ENCODE data around the gene KLHL29. TPM values are rescaled to one million over a fixed set of nuclear protein-coding genes. Genes with fewer than 3 reads are reported as not detected.

KLHL29 gene
- polyA plus RNA-seq, 1 donor from 2014 or later: 42.4 TPM

DNA sequence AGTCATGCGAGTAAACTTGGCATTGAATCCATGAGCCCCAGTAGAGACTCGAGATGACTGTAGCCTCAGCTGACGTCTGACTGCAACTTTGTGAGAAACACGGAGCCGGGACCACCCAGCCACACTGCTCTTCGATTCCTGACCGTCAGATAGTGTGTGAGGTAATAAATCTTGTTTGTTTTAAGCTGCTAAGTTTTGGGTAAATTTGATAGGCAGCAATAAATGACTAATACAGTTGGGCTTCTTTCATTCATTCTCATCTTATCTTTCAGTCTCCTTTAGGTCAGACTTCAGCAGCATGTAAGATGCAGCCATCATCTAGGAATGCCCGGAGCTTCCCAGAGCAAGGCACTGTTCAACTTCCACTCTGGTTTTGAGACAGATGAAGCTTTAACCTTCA is 8.0 kb upstream of the KLHL29 start:
- H3K27me3 ChIP-seq (ENCODE audit: insufficient read depth, low read depth, low read length): no peaks in the 10 kb centered on the region
- H3K79me2 ChIP-seq (replicated peaks; ENCODE audit: insufficient read depth, low read length): no peaks in the 10 kb centered on the region
- TF ChIP-seq TAF1 (IDR thresholded peaks at IDR 0.05; ENCODE audit: low read depth): no peak
- no peak for TF ChIP-seq POLR2AphosphoS5 (IDR thresholded peaks at IDR 0.05)
- TF ChIP-seq, protein P1, sequence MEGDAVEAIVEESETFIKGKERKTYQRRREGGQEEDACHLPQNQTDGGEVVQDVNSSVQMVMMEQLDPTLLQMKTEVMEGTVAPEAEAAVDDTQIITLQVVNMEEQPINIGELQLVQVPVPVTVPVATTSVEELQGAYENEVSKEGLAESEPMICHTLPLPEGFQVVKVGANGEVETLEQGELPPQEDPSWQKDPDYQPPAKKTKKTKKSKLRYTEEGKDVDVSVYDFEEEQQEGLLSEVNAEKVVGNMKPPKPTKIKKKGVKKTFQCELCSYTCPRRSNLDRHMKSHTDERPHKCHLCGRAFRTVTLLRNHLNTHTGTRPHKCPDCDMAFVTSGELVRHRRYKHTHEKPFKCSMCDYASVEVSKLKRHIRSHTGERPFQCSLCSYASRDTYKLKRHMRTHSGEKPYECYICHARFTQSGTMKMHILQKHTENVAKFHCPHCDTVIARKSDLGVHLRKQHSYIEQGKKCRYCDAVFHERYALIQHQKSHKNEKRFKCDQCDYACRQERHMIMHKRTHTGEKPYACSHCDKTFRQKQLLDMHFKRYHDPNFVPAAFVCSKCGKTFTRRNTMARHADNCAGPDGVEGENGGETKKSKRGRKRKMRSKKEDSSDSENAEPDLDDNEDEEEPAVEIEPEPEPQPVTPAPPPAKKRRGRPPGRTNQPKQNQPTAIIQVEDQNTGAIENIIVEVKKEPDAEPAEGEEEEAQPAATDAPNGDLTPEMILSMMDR (IDR thresholded peaks at IDR 0.05; ENCODE audit: poor library complexity, severe bottlenecking): no peak
- TF ChIP-seq EZH2 (IDR thresholded peaks at IDR 0.05; ENCODE audit: borderline replicate concordance, insufficient read depth, low read length, poor library complexity, severe bottlenecking): no peak
- TF ChIP-seq REST (IDR thresholded peaks at IDR 0.05; ENCODE audit: borderline replicate concordance): no peak
- TF ChIP-seq RAD21 (conservative IDR thresholded peaks at IDR 0.05): no peak
- TF ChIP-seq EP300 (conservative IDR thresholded peaks at IDR 0.05; ENCODE audit: poor library complexity, severe bottlenecking): no peak
- TF ChIP-seq MXI1 (conservative IDR thresholded peaks at IDR 0.05; ENCODE audit: poor library complexity, severe bottlenecking): no peak
- no peak for TF ChIP-seq SMC3 (conservative IDR thresholded peaks at IDR 0.05; ENCODE audit: poor library complexity)
- H3K9ac ChIP-seq (ENCODE audit: low read length): no peak overlapping the region
- H3K4me3 ChIP-seq (ENCODE audit: low read length): no peak overlapping the region
- no peaks in the 10 kb centered on the region for H3F3A ChIP-seq (ENCODE audit: insufficient read depth, low read length, poor library complexity, severe bottlenecking)
- H2AFZ ChIP-seq (ENCODE audit: low read depth, low read length): no peak overlapping the region
- H3K36me3 ChIP-seq (ENCODE audit: insufficient read depth, low read length): no peaks in the 10 kb centered on the region
- H3K9me3 ChIP-seq (ENCODE audit: low read length): no peaks in the 10 kb centered on the region
- no peak overlapping the region for H3K4me2 ChIP-seq (ENCODE audit: low read length)
- no peaks in the 10 kb centered on the region for H4K20me1 ChIP-seq (ENCODE audit: insufficient read depth)
- H3K9me2 ChIP-seq (ENCODE audit: insufficient read depth, low read length): no peaks in the 10 kb centered on the region
- no peak overlapping the region for H3K27ac ChIP-seq (ENCODE audit: low read length)

DNA sequence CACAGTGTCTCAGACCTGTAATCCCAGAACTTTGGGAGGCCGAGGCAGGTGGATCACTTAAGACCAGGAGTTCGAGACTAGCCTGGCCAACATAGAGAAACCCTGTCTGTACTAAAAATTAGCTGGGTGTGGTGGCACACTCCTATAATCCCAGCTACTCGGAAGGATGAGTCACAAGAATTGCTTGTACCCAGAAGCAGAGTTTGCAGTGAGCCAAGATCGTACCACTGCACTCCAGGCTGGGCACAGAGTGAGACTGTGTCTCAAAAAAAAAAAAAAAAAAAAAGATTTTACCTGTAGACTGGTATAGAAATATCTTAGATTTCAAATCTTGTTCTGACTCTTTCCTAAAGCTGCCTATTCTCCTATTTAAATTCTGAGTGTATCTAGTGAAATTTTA is 7.2 kb upstream of the KLHL29 start:
- Histone ChIP-seq H3K27me3 (ENCODE audit: insufficient read depth, low read depth, low read length) (no peaks in the 10 kb centered on the region), H3K79me2 (replicated peaks; ENCODE audit: insufficient read depth, low read length) (no peaks in the 10 kb centered on the region), H3K4me3 (ENCODE audit: low read length) (no peak overlapping the region), H3K4me2 (ENCODE audit: low read length) (no peak overlapping the region), H4K20me1 (ENCODE audit: insufficient read depth) (no peaks in the 10 kb centered on the region), H3K36me3 (ENCODE audit: insufficient read depth, low read length) (no peaks in the 10 kb centered on the region), H3F3A (ENCODE audit: insufficient read depth, low read length, poor library complexity, severe bottlenecking) (no peaks in the 10 kb centered on the region), H2AFZ (ENCODE audit: low read depth, low read length) (no peak overlapping the region), H3K9me2 (ENCODE audit: insufficient read depth, low read length) (no peaks in the 10 kb centered on the region), H3K9ac (ENCODE audit: low read length) (no peak overlapping the region), H3K27ac (ENCODE audit: low read length) (no peak overlapping the region), H3K9me3 (ENCODE audit: low read length) (no peaks in the 10 kb centered on the region)
- no peak for TF ChIP-seq EZH2 (IDR thresholded peaks at IDR 0.05; ENCODE audit: borderline replicate concordance, insufficient read depth, low read length, poor library complexity, severe bottlenecking)

DNA sequence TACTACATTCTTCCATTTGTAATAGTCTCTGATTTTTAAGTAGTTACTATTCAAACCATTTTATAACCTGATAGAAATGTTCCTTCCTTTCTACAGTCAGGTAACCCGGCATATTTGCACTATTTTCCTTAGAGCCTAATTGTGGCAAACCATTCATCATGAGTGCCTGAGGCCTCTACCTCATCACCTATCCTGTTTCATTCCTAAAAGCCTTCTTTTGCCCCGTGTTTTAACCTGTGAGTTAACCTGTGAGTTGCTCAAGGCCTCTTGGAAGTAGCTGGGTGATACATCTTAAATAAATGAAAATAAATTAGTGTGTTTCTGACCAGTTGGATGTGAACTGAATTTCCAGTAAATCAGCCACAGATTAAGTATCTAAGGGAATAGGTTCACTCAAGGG is 6.5 kb upstream of the KLHL29 start:
- Histone ChIP-seq H3K9me2 (ENCODE audit: insufficient read depth, low read length) (no peaks in the 10 kb centered on the region), H3K27ac (ENCODE audit: low read length) (no peak overlapping the region), H3F3A (ENCODE audit: insufficient read depth, low read length, poor library complexity, severe bottlenecking) (no peaks in the 10 kb centered on the region), H3K9ac (ENCODE audit: low read length) (no peak overlapping the region), H3K27me3 (ENCODE audit: insufficient read depth, low read depth, low read length) (no peaks in the 10 kb centered on the region), H3K36me3 (ENCODE audit: insufficient read depth, low read length) (no peaks in the 10 kb centered on the region), H2AFZ (ENCODE audit: low read depth, low read length) (no peak overlapping the region), H3K79me2 (replicated peaks; ENCODE audit: insufficient read depth, low read length) (no peaks in the 10 kb centered on the region), H4K20me1 (ENCODE audit: insufficient read depth) (no peaks in the 10 kb centered on the region), H3K4me3 (ENCODE audit: low read length) (no peak overlapping the region), H3K9me3 (ENCODE audit: low read length) (no peaks in the 10 kb centered on the region), H3K4me2 (ENCODE audit: low read length) (no peak overlapping the region)
- TF ChIP-seq TAF1 (IDR thresholded peaks at IDR 0.05; ENCODE audit: low read depth) (no peak), REST (IDR thresholded peaks at IDR 0.05; ENCODE audit: borderline replicate concordance) (no peak), SMC3 (conservative IDR thresholded peaks at IDR 0.05; ENCODE audit: poor library complexity) (no peak), EP300 (conservative IDR thresholded peaks at IDR 0.05; ENCODE audit: poor library complexity, severe bottlenecking) (no peak), EZH2 (IDR thresholded peaks at IDR 0.05; ENCODE audit: borderline replicate concordance, insufficient read depth, low read length, poor library complexity, severe bottlenecking) (no peak)
- TF ChIP-seq, protein P1 (IDR thresholded peaks at IDR 0.05; ENCODE audit: poor library complexity, severe bottlenecking): no peak
